ENCODE data around the gene AFAP1. TPM values are rescaled to one million over a fixed set of nuclear protein-coding genes. Genes with fewer than 3 reads are reported as not detected.
A peak's percentile ranks its signal among the peaks of the same experiment; 100 is the strongest.

AFAP1 gene
- total and polyA plus RNA-seq, 2 of the 8 experiments (the other 6 are each of a cell fraction or from before 2014, with no cell fraction given): 3.6 to 18.2 TPM

- Histone ChIP-seq H3K9me3 (ENCODE audit: insufficient read depth in 2 of 2, low read depth in 1 of 2, low read length in 1 of 2) (no peaks in the 10 kb centered on the region), H3K23me2 (ENCODE audit: low read depth, low read length) (no peaks in the 10 kb centered on the region), H3K79me1 (ENCODE audit: low read depth, low read length) (no peaks in the 10 kb centered on the region; the same call in 1 of the 2 replicates), H3K56ac (replicated peaks; ENCODE audit: insufficient read length, low read depth, low read length) (no peak overlapping the region), H3K23ac (ENCODE audit: insufficient read length) (no peak overlapping the region), H3K4ac (replicated peaks; ENCODE audit: insufficient read length, low read depth, low read length) (no peak overlapping the region), H4K91ac (replicated peaks; ENCODE audit: insufficient read length, low read length) (no peak overlapping the region), H4K20me1 (replicated peaks in 1 of 2; ENCODE audit: control insufficient read depth in 1 of 2, insufficient read depth in 2 of 2, low read length in 2 of 2) (no peaks in the 10 kb centered on the region), H2BK5ac (ENCODE audit: low read depth, low read length) (no peak overlapping the region; the same call in 1 of the 2 replicates), H3K9ac (replicated peaks in 1 of 4; ENCODE audit: extremely low read depth in 1 of 4, low read depth in 3 of 4, low read length in 3 of 4) (no peak overlapping the region), H3K27ac (ENCODE audit: low read depth, low read length) (no peak overlapping the region), H2BK20ac (ENCODE audit: low read length) (peak overlapping the region; percentile 11; the same call in 1 of the 2 replicates), H3K79me2 (ENCODE audit: control insufficient read depth in 1 of 2, insufficient read depth in 2 of 2, low read length in 2 of 2) (no peaks in the 10 kb centered on the region), H3K36me3 (ENCODE audit: control insufficient read depth in 2 of 4, insufficient read depth in 4 of 4, low read length in 3 of 4) (no peaks in the 10 kb centered on the region), H3K18ac (ENCODE audit: extremely low read depth, low read length) (no peak overlapping the region), H4K5ac (ENCODE audit: insufficient read length, low read depth, low read length) (no peak overlapping the region), H3K27me3 (replicated peaks in 1 of 4; ENCODE audit: control insufficient read depth in 3 of 4, extremely low read depth in 1 of 4, insufficient read depth in 3 of 4, low read length in 3 of 4) (no peaks in the 10 kb centered on the region), H2BK15ac (ENCODE audit: low read length) (no peak overlapping the region), H3K4me1 (replicated peaks in 1 of 4; ENCODE audit: control insufficient read depth in 3 of 4, insufficient read depth in 4 of 4, low read length in 3 of 4) (peaks cover 0 to 6% (median 2%) of the 10 kb centered on the region in 4 experiments; a peak in 1 of 7 replicates), H3K14ac (ENCODE audit: insufficient read length) (no peak overlapping the region), H4K8ac (ENCODE audit: extremely low read depth, insufficient read depth, low read length) (peak overlapping the region; percentile 28; the same call in 1 of the 2 replicates), H2BK120ac (replicated peaks; ENCODE audit: low read depth, low read length) (no peak overlapping the region), H2AK5ac (ENCODE audit: low read depth, low read length) (no peak overlapping the region), H2BK12ac (ENCODE audit: low read depth, low read length) (0 out of 2 replicates have a peak overlapping the region, but pooled peaks have one; percentile 41), H3K4me2 (ENCODE audit: insufficient read depth in 1 of 2, low read depth in 2 of 2, low read length in 2 of 2) (no peak overlapping the region), H2AFZ (ENCODE audit: low read length) (peak overlapping the region; percentile 55; the same call in 1 of the 2 replicates), H3K4me3 (ENCODE audit: extremely low read depth in 1 of 4, insufficient read depth in 2 of 4, low read depth in 3 of 4, low read length in 4 of 4) (no peak overlapping the region)
- CTCF ChIA-PET (ENCODE audit: partially characterized antibody): interaction anchor here (0.7 to 9.7 kb wide), 29 partner anchors 8 to 224 kb away, joined by 3 to 180 read pairs (median 7); partner anchors contain the start of gene AFAP1
- DNase-seq (ENCODE audit: low read depth in 1 of 2, low spot score in 2 of 2) (no peak), FAIRE-seq (no peak)
- WGBS, 2 experiments (ENCODE audit: extremely low coverage in 1 of 2, insufficient coverage in 1 of 2, insufficient read length in 1 of 2, insufficient replicate concordance in 2 of 2, low coverage in 1 of 2, low lambda C conversion rate in 2 of 2, missing lambda C conversion rate in 1 of 2): 75% methylated on average over 21 of the region's 21 CpGs; no CpG with 5 or more reads in 1 of the 2 experiments
- POLR2A ChIA-PET (ENCODE audit: partially characterized antibody): interaction anchor here (1.5 to 1.6 kb wide), 2 partner anchors 19 to 182 kb away, joined by 3 to 4 read pairs; no protein-coding TSS in a partner anchor
- no peak for TF ChIP-seq CREB1 (IDR thresholded peaks at IDR 0.05)
- no peak for TF ChIP-seq BCL11A (IDR thresholded peaks at IDR 0.05; ENCODE audit: low read depth in 2 of 2, low read length in 2 of 2)
Measured at GRCh38 chr4:7985891-7986441, 46.3 kb upstream of the AFAP1 start.

All from H1 (cell line).